ENCODE data around the gene TRABD2B.

The TRABD2B gene

GRCh38 chr1:47725000-47725473 lies 272.1 kb downstream of the TRABD2B start:
- no peak for DNase-seq (ENCODE audit: low spot score)

DNA sequence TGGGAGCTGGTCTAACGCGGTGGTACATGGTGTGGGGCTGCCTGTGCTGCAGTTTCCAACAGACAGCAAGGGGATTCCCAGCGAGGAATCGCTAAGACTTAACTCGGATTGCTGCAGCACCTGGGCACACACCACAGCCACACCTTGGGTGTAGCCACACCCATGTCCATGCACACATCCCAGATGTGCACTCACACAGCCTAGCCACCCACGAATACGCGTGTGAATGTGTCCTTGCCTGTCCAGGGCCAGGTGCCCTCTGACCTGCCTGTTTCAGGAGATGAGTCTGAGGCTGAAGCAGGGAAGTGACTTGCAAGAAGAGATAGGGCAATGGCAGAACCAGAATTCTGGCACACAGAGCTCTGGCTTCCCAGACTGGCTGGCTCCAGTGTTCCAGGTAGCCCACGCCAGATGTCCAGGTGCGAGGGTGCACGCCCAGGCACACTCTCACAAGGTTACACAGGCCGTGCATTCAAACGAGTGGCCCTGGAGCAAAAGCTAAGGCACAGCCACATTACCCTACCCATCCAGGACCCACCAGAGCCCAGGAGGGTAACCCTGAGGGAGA lies 272.7 kb downstream of the TRABD2B start:
- DNase-seq (ENCODE audit: low spot score) = no peak

DNA sequence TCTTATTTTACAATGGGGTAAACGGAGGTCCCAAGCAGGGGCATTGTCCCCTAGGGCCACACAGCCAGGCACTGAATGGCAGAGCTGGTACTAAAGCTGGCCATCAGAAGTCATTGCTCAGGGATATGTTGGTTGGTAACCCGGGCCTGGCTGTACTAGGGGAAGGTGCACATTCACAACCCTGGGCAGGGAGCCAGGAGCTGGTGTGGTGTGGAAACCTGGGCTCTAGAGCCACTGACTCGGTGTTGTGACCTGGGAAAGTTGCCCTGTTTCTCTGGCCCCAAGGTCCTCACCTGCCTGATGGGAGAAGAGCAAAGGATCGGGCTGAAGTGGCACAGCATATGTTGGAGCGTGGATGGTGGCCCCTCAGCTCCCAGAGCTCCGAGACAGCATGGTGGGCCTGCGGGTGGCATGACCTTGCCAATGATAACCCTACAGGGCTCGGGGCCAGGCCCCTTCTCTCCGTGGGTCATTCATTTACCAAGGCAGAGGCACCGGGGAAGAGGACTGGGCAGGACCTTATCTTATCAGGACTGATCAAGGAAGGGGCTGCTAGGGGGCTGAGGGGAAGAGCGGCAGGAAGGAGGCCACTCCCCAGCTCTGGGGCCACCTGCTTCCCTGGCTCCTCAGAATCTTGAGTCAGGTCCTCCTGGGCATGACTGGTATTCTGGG lies 274.1 kb downstream of the TRABD2B start:
- no peak for DNase-seq (ENCODE audit: low spot score)

DNA sequence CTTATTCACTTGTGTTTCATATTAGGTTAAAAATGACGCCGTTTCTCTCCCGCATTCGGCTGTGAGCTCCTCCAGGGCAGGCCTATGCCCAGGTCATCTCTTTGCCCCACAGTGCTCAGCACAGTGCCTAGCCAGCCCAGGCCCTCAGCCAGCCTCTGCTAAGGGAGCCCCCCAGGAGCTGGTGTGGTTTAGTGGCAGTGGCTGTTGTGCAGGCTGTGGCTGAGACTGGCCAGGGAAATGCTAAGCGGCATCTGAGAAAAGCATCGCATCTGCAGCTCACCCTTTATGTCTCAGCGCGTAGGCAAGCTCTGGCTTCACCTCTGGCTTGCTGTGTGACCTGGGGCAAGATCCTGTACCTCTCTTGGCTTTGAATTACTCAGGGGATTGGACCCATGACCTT lies 275.1 kb downstream of the TRABD2B start:
- DNase-seq (ENCODE audit: low spot score) = no peak

DNA sequence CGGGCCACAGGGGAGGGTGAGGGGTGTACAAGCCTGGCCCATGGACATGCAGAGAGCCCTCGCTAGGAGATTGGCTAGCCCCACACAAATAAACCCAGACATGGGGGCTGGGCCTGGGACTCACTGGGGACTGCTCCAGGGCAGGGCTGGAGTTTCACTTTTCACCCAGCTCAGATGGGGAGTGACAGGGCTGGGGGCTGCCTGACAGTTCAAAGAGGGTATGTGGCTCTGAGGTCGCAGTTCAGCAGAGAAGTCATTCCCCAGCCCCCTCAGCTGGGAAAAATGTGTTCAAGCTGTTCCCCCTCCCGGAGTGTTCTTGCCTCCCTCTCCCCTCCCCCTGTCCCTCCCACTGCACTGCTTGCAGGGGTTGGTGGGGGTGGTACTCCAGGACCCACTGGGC lies 277.1 kb downstream of the TRABD2B start:
- no peak for DNase-seq (ENCODE audit: low spot score)

DNA sequence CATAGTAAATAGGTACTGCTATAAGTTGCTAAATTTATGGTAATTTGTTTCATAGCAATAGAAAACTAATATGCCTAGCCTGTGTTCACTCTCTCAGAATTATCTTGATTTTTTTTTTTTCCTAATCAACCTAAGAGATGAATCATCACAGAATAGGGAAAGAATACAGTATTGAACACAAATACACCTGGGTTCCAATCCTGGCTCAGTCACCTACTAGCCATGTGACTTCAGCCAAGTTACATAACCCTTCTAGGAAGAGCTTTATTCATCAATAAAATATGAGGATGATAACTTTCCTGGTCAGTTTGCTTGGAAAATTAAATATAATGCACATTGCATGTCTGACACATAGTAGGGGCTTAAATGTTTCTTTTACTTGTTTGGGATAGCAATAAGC lies 279.8 kb downstream of the TRABD2B start:
- no peak for DNase-seq (ENCODE audit: low spot score)

- DNase-seq (ENCODE audit: low spot score) = no peak
Observed at GRCh38 chr1:47713975-47714767, 283.0 kb downstream of the TRABD2B start.

DNA sequence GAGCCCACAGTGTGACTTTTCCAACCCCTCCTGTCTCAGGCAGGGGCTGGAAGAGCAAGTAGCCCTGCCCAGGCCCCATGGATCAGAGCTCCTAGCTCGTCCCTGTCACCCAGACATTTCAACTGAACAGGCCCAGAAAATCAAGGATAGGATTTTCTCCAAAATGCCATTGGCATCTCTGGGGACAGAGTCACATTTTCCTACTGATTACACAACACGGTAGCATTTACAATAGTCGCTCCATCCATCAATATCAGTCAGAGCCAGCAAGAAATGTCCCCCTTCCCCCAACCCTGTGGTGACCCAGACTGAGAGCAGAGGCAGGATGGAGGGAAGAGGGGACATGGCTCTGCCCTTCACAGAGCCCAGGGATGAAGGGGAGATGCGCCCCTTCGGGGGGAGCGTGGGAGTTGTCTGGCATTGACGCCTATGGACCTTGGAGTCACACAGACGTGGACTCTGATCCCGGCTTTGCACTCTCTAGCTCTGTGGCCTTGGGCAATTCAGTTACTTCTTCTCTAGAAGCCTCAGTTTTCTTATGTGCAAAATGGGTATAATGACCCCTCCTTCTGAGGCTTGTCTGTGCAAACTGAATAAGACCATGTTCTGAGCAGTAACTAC lies 283.7 kb downstream of the TRABD2B start:
- DNase-seq (ENCODE audit: low spot score) = no peak

DNA sequence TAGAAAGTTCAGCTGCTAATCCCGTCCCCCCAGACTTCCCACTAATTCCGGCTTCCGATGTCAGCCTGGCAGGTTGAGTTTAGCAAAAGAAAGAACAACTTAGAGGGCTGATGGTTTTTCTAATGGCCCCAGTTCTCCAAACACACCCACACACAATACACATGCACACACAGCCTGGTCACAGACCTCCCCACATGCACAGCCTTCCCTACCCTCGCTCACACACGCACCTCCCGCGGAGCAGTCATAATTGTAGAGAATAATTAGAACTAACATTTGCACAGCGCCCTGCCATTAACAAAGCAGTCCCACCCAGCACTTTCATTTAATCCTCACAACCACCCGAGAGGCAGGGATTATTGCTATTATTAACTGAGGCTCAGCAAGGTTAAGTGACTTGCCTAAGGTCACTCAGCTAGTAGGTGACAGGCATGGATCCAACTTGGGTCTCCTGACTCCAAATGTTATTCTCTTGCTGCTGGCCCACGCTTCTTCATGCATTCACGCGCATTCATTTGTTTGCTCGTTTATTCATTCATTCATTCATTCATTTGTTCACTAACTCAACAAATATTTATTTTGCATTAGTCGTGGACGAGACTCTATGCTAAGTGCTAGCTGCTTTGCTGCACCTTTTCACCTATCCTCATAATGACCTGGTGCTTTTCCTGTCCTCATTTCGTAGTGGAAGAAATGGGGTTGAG lies 284.4 kb downstream of the TRABD2B start:
- DNase-seq (ENCODE audit: low spot score) = no peak

- no peak for DNase-seq (ENCODE audit: low spot score)
Observed at GRCh38 chr1:47711848-47712492, 285.2 kb downstream of the TRABD2B start.

DNA sequence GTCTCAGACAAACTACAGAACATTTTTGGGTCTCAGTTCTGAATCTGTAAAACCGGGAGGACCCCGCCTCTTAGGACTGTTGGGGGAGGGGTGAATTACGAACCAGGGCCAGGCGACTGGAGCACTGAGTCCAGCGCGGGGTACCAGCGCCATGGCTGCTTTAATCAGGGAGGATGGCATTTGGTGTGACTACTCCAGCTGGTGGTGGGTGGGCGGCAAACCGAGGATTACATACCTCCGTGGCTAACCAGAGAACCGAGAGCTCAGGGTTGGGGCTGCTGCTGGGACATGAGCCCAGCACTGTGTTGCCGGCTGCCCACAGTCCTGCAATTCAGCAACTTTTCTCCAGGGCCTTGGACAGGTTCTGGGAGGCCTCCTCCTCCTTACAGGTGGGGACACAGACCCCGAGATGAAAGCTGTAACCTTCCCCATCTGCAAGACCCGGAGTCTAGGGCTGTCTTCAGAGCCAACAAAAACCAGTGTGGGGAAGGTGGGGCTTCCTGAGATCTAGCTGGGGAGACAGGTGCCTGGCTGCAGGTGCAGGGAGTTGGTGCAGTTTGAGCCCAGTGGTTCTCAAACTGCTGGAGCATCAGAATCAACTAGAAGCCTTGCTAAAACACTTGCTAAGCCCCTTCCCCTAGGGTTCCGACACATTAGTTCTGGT lies 285.9 kb downstream of the TRABD2B start:
- DNase-seq (ENCODE audit: low spot score) = no peak

All from pons (tissue), 1 donor.